ENCODE measurements around the gene PTCH2.
"Not testable (repeated sequence)": the region's sequence is repeated elsewhere in the genome, so short reads cannot be mapped to it uniquely, and the experiment has no call there.

The PTCH2 gene

DNA sequence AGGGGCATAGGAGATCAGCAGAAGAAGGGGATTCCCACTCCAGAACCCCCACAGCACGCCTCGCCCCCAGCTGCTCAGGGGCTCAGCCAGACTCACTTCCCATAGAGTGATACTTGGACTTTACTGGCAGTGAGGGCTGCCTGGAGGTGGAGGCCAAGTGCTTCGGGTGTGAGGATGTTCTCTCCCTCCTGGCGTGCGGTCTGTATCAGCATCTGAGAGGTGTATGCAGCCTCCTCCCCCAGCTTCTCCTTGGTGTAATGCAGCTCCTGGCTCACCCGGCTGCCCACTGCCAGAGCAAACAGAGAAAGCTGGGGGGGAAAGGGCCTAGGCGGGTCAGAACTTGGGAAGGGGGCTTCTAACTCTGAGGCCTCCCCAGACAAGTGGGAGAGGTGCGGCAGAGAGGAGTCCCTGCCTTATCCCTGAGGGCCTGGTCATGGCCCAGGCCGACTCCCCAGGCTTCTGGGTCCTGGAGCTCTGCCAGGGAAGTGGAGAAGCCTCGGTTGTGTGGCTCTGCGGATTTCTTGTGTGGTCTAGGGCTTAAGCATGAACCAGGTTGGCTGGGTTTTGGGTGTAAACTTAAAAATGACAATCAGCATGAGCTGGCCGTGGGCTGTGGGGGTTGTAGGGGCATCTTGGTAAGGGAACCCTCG is 10.9 kb downstream of the PTCH2 start:
- Mint-ChIP-seq H3K4me1 (ENCODE audit: low read depth) (peaks cover 87% of the 10 kb centered on the region), H3K27ac (peak overlapping the region; percentile 93), H3K4me3 (no peak overlapping the region), H3K27me3 (peaks cover 1% of the 10 kb centered on the region), H3K36me3 (ENCODE audit: low read depth) (no peaks in the 10 kb centered on the region), H3K9me3 (no peaks in the 10 kb centered on the region)
- intact Hi-C loops (cut with micrococcal nuclease): loop anchor here (5.0 kb wide), 1 partner anchor 35 kb away; no protein-coding TSS in a partner anchor

DNA sequence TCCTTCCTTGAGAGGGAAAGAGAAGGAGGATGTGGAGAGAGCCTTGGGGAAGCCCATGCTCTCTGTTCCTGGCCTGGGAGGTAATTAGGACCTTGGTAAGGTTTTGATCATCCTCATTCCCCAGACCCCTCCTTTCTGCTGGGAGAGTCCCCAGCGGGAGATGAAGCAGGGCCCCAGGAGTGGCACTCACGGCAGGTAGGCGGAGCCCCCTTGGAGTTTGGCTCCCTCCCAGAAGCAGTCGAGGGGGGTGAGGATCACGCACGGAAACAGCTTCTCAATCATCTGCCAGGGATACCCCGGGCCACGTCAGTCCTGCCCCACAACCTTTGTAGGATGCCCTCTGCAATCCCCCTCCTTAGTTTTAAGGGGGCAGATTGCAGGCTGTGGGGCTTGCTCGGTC is 11.5 kb downstream of the PTCH2 start:
- Mint-ChIP-seq H3K27ac (peak overlapping the region; percentile 93), H3K9me3 (no peaks in the 10 kb centered on the region)
- intact Hi-C loops (cut with micrococcal nuclease): loop anchor here (5.0 kb wide), 1 partner anchor 34 kb away; no protein-coding TSS in a partner anchor

DNA sequence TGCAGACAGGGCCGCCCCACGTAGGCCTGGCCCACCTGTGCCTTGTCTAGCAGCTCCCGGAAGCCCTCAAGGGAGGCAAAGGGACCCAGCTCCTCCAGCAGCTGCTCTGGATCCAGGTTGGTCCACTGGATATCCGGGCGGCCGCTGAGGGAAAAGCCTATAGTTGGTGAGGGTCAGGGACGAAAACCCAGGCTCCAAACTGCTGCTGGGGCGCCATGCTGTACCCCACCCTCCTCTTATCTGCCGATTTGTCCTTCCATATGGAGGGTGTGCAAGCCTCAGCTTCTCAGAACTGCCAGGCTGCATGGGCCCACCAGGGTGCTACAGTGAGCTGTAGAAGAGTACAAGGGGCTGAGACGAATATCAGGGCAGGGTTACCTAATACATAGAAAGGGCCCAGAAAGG is 12.2 kb downstream of the PTCH2 start:
- H3K4me1 Mint-ChIP-seq (ENCODE audit: low read depth): peaks cover 96% of the 10 kb centered on the region
- H3K9me3 Mint-ChIP-seq: no peaks in the 10 kb centered on the region
- H3K4me3 Mint-ChIP-seq: no peak overlapping the region
- intact Hi-C loops (cut with micrococcal nuclease): loop anchor here (5.0 kb wide), 1 partner anchor 34 kb away; no protein-coding TSS in a partner anchor
- H3K27me3 Mint-ChIP-seq: peaks cover 1% of the 10 kb centered on the region
- peak overlapping the region; percentile 93 for H3K27ac Mint-ChIP-seq
- no peaks in the 10 kb centered on the region for H3K36me3 Mint-ChIP-seq (ENCODE audit: low read depth)

More for the DNA sequence above, 11.5 kb downstream of the PTCH2 start:
- H3K27me3 Mint-ChIP-seq: peaks cover 1% of the 10 kb centered on the region
- no peak overlapping the region for H3K4me3 Mint-ChIP-seq
- H3K4me1 Mint-ChIP-seq (ENCODE audit: low read depth): peaks cover 94% of the 10 kb centered on the region
- H3K36me3 Mint-ChIP-seq (ENCODE audit: low read depth): no peaks in the 10 kb centered on the region

DNA sequence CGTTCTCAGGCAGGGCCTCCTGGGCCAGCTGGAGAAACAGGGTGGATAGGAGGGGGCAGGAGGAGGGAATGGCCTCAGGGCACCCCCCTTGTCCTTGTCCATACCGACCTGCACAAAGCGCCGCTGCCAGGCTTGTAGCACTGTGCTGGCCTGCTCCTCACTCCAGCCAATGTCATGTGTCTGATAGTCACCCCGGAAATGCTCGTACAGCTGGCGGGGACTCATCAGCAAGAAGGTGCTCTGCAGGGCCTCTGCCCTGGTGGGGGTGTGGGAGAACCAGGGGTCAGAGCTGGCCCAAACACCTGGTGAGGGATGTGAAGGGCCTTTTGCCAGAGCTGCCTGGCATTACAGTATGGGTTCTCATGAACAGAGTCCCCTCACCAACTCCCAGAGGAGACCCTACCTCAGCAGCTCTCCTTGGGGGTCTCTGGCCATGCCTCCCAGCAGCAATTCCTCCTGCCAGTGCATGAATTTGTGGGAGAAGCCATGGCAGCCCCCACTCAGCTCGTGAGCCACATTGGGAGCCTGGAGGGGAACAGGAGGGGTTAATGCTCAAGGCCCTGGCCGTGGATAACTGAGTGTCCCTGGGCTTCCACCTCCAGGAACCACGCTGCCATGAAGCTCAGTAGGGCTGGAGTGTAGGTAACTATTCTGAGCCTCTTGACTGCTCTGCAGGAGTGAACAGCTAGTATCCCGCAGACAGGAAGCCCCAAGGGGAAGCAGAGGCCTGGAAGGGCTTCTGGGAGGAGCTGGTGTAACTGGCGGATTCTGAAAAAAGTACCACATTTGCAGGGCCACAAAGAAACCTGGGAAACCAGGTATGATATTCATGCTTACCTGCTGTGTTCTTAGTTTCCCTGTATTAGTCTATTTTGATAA is 13.3 kb downstream of the PTCH2 start:
- intact Hi-C loops (cut with micrococcal nuclease): loop anchor here (5.0 kb wide), 1 partner anchor 32 kb away; no protein-coding TSS in a partner anchor

DNA sequence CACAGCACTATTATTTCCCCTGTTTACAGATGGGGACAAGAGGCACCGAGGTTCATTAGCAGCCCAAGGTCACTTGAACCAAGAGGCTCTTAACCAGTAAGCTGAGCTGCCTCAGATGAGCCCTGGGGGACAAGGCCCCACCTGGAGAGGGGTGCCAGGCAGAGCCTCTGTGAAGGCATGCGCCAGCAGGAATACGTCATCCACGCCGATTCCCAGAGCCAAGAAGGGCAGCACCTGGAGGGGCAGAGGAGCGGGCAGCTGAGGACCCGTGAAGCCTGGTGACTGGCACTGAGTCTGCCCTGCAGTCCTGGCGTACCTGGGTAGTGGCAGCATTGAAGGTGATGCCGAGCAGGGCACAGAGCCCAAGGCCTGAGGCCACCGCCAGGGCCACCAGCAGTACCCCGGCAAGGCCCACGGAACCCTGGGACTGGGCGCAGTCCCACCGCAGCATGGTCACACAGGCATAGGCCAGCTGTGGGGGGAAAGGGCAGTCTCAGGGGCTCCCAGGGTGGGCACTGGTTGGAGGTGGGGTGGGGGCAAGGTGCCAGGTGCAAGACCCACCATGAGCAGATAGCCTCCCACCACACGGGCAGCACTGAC is 14.1 kb downstream of the PTCH2 start:
- Mint-ChIP-seq H3K4me1 (ENCODE audit: low read depth) (peaks cover 87% of the 10 kb centered on the region), H3K4me3 (no peak overlapping the region), H3K9me3 (no peaks in the 10 kb centered on the region), H3K27me3 (peaks cover 1% of the 10 kb centered on the region), H3K36me3 (ENCODE audit: low read depth) (no peaks in the 10 kb centered on the region), H3K27ac (peak overlapping the region; percentile 93)
- intact Hi-C loops (cut with micrococcal nuclease): no loop called here

More for the DNA sequence above, 13.3 kb downstream of the PTCH2 start:
- no peaks in the 10 kb centered on the region for H3K9me3 Mint-ChIP-seq
- H3K4me3 Mint-ChIP-seq: no peak overlapping the region
- H3K27me3 Mint-ChIP-seq: peaks cover 1% of the 10 kb centered on the region
- no peaks in the 10 kb centered on the region for H3K36me3 Mint-ChIP-seq (ENCODE audit: low read depth)
- H3K4me1 Mint-ChIP-seq (ENCODE audit: low read depth): peaks cover 95% of the 10 kb centered on the region
- peak overlapping the region; percentile 93 for H3K27ac Mint-ChIP-seq

DNA sequence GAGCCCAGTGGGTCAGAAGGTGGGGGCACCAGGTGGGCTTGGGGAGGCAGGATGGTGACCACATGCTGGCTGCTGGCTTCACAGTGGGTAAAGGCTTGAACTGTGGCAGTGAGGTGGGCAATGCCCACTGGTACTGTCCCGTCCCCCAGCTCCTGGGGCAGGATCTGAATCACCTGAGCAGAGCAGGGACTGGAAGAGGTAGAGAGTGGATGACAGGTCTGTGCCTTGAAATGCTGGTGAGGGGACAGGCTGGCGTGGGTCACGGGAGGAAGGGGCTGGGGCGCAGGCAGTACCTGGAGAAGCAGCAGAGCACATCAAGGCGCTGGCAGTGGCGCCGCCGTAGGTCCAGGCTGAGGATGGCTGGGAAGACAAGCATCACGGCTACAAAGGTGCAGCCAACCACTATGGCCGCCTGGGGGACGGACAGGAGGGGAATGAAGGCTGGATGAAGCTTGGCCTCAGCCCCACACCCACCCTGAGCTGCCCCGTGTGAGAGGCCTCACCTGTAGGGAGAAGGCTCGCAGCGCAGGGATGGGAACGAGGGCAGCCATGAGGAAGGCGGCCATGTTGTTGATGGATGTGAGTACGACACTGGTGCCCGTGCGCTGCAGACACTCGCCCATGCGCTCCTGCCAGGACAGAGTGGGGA is 14.9 kb downstream of the PTCH2 start:
- peaks cover 1% of the 10 kb centered on the region for H3K27me3 Mint-ChIP-seq
- no peaks in the 10 kb centered on the region for H3K36me3 Mint-ChIP-seq (ENCODE audit: low read depth)
- H3K9me3 Mint-ChIP-seq: no peaks in the 10 kb centered on the region
- no peak overlapping the region for H3K4me3 Mint-ChIP-seq
- intact Hi-C loops (cut with micrococcal nuclease): no loop called here
- peak overlapping the region; percentile 93 for H3K27ac Mint-ChIP-seq
- peaks cover 79% of the 10 kb centered on the region for H3K4me1 Mint-ChIP-seq (ENCODE audit: low read depth)

DNA sequence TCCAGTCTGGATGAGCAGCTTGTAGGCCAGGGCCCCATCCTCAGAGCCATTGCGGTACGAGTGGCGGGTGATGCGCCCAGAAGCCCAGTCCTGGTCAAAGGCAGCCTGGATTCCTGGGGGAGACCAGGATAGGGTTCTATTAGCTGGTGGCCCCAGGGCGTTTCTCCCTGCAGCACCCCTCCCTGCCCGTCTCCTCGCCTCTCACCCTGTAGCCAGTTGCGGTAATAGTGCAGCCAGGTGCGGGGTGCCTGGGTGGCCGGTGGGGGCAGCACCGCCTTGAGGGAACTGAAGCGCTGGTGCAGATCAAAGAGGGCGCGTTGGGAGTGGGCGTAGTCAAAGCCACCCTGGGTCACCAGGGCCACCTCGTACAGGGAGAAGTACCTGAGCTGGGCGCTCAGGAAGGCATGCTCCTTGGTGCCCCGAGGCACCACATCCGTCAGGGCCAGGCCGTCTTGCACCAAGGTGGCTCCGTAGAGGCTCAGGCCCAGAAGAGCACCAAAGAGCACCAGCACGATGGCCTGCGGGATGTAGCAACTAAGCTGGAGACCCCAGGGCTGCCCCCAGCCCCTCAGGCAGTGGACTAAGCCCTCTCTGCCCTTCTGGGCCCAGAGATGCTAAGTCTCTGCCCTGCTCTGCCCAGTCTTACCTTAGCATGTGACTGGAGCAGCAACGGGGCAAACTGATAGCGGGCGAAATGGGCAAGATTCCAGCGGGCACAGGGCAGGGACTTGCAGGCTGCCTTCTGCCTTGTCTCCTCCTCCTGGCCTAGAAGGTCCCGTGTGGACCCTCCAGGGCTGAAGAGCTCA is 15.7 kb downstream of the PTCH2 start:
- intact Hi-C loops (cut with micrococcal nuclease): no loop called here
- Mint-ChIP-seq H3K27ac (peak overlapping the region; percentile 93), H3K4me1 (ENCODE audit: low read depth) (peaks cover 71% of the 10 kb centered on the region), H3K27me3 (peaks cover under 1% of the 10 kb centered on the region), H3K36me3 (ENCODE audit: low read depth) (no peaks in the 10 kb centered on the region), H3K4me3 (no peak overlapping the region), H3K9me3 (no peaks in the 10 kb centered on the region)

DNA sequence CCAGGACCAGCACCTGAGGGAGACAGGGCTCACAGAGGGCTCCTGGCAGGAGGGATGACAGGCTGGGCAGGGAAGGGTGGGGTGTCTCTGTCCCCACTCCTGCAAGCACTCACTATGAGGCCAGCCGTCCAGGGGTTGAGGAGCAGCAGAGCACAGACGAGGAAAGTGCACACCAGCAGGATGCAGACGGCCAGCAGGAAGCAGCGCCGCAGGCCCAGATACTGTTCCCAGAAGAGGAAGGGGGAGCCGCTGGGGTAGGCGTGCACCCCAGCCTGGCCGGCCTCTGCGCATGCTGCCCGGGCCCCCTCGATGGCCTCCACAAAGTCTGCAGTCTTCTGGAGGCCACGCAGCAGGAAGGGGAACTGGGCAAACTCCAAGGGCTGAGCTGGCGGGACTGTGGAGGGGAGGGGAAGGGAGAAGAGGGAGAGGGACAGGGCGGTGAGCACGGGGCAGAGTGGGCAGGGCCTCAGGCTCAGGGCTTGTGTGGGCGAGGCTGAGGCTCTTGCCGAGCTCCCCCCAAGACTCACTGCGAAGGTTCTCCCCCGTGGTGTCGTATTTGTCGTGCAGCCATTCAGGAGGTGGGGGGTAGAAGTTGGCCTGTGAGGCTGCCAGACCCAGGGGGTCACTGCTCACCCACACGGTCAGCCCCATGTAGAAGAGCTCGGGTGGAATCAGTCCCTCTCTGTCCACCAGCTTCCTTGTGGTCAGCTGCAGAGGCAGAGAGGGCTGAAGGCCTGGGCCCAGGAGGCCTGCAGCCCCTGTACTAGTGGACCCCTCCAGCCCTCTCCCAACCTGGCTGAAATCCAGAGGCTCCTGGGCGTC is 16.5 kb downstream of the PTCH2 start:
- intact Hi-C loops (cut with micrococcal nuclease): no loop called here

DNA sequence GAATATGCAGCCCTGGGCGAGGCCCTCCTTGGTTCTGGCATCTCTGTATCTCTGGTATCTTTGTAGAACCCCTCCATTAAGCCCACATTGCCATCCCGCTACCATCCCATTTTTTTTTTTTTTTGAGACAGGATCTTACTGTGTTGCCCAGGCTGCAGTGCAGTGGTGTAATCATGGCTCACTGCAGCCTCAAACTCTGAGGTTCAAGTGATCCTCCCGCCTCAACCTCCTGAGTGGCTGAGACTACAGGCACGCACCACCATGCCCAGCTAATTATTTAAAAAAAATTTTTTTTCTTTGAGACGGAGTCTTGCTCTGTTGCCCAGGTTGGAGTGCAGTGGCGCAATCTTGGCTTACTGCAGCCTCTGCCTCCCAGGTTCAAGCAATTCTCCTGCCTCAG is 18.7 kb downstream of the PTCH2 start:
- H3K36me3 Mint-ChIP-seq (ENCODE audit: low read depth); H3K27ac Mint-ChIP-seq; H3K4me3 Mint-ChIP-seq; H3K9me3 Mint-ChIP-seq; H3K27me3 Mint-ChIP-seq; intact Hi-C loops (cut with micrococcal nuclease): not testable (repeated sequence)
- H3K4me1 Mint-ChIP-seq (ENCODE audit: low read depth): peaks cover 64% of the 10 kb centered on the region

More for the DNA sequence above, 16.5 kb downstream of the PTCH2 start:
- Mint-ChIP-seq H3K36me3 (ENCODE audit: low read depth) (no peaks in the 10 kb centered on the region), H3K27me3 (no peaks in the 10 kb centered on the region), H3K9me3 (no peaks in the 10 kb centered on the region), H3K4me3 (peak overlapping the region; percentile 60), H3K4me1 (ENCODE audit: low read depth) (peaks cover 64% of the 10 kb centered on the region), H3K27ac (peak overlapping the region; percentile 93)

DNA sequence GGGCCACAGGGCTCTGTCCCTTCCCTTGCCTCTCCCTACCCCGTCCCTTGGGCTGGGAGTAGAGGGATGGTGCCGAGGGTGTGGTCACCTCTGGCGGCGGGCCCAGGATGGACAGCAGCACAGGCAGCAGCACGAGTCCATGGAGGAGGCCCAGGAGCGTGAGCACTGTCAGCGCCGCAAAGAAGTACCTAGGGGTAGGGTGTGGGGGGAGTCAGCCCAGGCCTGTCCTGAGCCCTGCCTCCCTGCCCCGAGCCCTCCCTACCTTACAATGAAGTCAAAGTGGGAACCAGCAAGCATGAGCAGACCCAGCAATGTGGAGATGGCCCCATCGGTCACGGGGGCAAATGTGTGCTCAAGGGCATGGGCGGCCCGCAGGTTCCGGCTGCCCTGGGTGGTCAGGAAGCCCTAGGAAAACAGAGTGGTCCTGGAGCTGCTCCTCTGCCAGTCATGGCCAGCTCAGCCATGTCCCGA is 20.0 kb downstream of the PTCH2 start:
- Mint-ChIP-seq H3K27me3 (no peaks in the 10 kb centered on the region), H3K9me3 (no peaks in the 10 kb centered on the region), H3K36me3 (ENCODE audit: low read depth) (peaks cover 7% of the 10 kb centered on the region), H3K27ac (peak overlapping the region; percentile 54), H3K4me1 (ENCODE audit: low read depth) (peaks cover 57% of the 10 kb centered on the region), H3K4me3 (no peak overlapping the region)
- intact Hi-C loops (cut with micrococcal nuclease): no loop called here

DNA sequence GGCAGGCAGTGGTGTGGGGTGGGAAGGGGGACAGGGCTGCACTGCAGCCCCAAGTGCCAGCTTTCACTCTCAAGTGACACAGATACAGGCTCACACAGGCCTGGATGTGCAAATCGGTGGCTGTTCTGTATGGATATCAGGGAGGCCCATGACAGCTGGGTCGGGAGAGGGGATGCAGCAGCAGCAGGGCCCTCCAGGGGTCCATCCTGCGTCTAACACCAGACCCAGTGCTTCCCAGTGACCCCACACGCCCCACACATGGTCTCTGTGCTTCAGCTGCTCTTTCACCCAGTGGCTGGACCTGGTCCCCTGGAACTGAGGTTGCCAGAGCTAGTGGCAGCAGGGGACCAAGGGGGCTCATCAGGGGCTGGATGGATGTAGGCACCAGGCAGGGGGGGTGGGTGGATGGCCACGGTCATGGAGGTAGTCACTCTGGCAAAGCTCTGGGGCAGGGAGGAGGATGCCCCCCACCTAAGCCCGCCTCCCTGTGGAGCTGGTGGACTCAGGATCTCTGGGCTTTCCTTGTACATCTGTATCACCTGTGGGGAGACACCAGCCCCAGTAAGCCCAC is 20.8 kb downstream of the PTCH2 start:
- Mint-ChIP-seq H3K36me3 (ENCODE audit: low read depth) (peaks cover 7% of the 10 kb centered on the region), H3K27ac (peak overlapping the region; percentile 98), H3K4me3 (no peak overlapping the region), H3K9me3 (no peaks in the 10 kb centered on the region), H3K4me1 (ENCODE audit: low read depth) (peaks cover 57% of the 10 kb centered on the region), H3K27me3 (no peaks in the 10 kb centered on the region)
- intact Hi-C loops (cut with micrococcal nuclease): no loop called here

DNA sequence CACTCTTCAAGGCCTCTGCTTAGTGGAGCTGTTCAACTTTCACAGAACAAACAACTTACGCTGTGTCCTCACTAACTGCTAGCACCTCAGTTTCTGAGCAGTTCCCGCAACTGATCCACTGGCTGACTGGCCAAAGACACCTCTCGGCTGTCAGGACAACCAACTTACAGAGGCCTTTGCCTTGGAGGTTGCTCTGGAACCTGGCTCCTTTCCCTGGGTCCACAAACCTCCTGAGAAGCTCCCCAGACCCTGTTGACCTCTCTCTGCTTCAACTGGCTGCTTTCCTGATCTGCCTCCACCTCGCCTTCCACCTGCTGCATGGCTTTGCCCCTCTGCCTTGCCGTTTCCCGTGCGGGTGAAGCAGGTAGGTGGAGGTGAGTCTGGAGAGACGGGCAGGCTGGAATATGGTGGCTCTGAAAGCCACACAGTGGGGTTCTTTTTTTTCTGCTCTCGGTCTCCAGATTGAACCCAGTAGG is 21.8 kb downstream of the PTCH2 start:
- H3K9me3 Mint-ChIP-seq: no peaks in the 10 kb centered on the region
- H3K36me3 Mint-ChIP-seq (ENCODE audit: low read depth): peaks cover 7% of the 10 kb centered on the region
- intact Hi-C loops (cut with micrococcal nuclease): no loop called here
- H3K27ac Mint-ChIP-seq: peak overlapping the region; percentile 98
- H3K27me3 Mint-ChIP-seq: no peaks in the 10 kb centered on the region
- H3K4me1 Mint-ChIP-seq (ENCODE audit: low read depth): peaks cover 48% of the 10 kb centered on the region
- peak overlapping the region; percentile 93 for H3K4me3 Mint-ChIP-seq
